Measurements from ENCODE around the gene GRID1.
"Not testable (repeated sequence)": the region's sequence is repeated elsewhere in the genome, so short reads cannot be mapped to it uniquely, and the experiment has no call there.

Gene GRID1

DNA sequence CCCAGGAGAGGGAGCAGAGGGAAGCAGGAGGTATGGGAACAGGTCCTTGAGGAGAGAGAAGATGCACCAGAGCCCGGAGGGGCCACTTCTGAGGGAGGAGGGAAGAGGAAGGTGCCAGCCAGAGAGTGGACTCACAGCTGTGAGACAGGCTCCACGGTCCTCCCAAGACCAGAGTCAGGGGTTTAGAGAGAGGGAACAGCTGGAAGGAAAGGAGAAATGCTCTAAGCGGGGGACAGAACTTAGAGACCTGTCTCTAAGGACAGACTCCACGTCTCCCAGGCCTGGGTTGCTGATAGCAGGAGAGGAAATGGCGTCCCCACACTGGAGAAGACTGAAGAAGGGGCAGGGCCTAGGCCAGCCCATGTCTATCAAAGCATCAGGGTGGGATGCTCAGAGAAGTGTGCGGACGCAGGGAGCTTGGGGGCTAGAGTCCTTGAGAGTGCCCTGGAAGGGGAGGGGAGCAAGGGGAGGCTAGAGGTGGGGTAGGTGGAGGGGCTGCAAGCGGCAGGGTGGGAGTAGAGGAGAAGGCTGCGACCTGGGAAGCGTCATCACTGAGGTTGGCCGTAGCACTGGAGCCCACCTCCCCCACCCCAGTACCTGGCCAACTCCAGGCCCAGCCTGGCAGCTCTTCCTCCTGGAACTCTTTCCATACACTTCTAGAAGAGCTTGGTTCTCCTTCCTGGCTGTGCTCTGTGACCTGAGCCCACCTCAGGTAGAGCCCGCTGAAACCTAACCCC, 25.6 kb upstream of the GRID1 start:
- DNase-seq: no peak

DNA sequence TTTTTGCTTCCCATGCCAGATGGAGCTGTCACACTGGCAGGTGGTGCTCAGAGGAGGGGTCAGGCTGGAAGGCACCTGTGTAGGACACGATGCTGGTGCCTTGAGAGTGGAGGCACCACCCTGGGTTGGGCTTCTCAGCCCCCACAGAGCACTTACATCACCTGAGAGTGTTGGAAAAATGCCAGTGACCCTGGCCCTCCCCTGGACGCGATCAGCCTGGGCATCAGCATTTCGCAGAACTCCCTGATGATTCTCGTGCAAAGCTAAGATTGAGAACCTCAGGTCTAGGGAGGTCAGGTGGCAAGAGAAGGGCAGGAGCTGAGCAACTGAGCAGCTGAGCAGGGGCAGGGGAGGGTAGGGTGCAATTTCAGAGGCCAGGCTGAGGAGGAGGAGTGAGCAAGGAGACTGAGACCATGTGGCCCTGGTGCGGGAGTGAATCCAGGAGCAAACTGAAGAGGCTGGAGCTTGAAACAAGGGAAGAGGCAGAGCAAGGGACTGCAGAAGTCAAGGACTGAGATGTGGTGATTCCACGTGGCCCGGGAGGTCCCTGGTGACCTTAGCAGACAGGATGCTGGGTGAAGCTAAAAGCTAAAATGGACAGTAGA, 24.7 kb upstream of the GRID1 start:
- DNase-seq: no peak

DNA sequence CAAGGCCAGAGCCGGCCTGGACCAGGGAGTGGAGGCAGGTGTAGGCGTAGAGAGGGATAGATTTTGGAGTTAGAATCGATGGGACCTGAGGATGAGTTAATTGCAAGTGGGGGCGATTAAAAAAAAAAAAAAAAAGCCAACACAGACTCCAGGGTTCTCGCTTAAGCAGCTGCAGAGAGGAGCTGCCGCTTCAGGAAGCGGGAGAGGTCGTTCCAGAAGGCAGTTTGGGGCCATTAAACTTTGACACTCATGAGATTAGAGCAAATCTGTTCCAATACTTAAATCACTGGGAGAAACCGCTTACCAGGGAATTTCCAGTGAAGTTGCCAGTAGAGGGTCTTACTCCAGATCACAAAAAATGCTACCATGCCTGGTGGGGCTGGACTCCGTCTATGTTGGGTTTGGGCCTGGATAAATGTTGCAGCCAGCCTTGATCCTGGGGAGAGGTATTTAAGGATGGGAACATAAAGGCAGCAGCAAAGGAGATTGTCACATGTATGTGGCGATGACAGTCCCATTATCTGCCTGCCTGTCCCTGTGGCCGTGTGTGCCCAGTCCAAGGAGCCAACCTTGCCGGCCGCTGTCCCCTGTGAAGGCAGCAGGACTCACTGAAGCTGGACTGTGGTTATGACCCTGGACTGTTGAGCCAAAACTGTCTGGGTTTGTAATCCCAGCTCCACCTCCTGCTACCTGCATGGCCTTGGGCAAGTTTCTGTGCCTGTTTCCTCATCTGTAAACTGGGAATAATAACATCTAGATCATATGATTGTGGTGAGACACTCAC, 23.9 kb upstream of the GRID1 start:
- no peak for DNase-seq

DNA sequence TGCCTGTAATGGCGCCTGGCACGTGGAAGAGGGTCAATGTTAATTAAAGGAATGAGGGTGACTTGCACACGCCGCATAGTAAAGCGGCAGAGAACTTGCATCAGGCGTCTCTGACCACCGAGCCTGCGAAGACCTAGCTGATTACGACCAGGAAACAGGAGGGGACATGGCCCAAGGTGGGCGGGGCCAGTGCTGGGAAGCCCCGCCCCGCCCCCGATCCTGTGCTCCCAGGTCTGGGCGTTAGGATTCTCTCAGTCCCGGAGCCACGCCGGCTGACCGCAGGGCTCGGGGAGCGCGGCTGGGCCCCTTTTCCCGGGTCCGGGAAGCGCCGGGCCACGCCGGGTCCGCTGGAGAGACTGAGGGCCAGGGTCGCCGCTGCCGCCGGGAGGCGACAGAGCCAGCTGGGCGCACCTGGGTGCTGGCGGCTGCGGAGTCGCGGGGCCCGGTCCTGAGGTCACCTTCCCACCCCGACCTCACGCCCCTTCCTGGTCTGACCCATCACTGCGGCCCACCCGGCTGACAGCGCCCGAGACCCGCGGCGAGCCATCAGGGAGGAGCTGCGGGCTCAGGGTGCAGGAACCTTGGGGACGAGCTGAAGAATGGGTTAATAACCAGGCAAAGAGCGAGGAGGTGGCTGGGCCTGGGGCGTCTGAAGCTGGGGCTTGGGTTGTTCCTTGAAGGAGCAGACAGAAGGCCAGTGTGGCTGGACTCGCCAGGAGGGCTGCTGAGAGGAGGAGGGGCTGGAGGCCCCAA, 23.0 kb upstream of the GRID1 start:
- no peak for DNase-seq

DNA sequence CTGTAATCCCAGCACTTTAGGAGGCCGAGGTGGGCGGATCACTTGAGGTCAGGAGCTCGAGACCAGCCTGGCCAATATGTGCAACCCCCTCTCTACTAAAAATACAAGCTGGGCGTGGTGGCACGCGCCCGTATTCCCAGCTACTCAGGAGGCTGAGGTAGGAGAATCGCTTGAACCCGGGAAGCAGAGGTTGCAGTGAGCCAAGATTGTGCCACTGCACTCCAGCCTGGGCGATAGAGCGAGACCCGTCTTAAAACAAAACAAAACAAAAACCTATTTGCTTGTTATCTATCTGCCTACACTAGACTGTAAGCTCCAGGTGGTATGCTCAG, 22.5 kb upstream of the GRID1 start:
- not testable (repeated sequence) for DNase-seq

DNA sequence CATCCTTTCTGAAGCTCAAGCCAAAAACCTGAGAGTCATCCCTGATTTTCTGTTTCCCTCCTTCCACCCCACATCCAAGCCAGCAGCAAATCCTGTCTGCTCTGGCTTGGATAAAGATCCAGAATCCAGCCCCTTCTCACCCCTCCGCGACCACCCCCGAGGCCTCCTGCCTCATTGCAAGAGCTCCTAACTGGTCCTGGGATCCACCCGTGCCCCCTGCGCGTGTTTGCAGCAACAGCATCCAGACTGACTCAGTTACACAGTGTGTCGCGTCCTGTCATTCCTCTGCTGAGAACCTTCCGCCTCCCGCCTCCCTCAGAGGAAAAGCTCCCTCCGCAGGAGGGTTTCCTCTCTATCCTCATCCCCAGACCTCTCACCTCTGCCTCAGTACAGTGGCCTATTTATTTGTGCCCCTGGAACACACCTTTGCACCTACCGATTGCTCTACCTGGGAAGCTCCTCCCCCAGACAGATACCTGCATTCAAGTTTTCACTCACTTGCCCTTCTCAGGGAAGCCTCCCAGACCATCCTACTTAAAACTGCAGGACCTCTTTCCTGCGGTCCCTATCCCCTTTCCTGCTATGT, 21.6 kb upstream of the GRID1 start:
- DNase-seq: no peak

DNA sequence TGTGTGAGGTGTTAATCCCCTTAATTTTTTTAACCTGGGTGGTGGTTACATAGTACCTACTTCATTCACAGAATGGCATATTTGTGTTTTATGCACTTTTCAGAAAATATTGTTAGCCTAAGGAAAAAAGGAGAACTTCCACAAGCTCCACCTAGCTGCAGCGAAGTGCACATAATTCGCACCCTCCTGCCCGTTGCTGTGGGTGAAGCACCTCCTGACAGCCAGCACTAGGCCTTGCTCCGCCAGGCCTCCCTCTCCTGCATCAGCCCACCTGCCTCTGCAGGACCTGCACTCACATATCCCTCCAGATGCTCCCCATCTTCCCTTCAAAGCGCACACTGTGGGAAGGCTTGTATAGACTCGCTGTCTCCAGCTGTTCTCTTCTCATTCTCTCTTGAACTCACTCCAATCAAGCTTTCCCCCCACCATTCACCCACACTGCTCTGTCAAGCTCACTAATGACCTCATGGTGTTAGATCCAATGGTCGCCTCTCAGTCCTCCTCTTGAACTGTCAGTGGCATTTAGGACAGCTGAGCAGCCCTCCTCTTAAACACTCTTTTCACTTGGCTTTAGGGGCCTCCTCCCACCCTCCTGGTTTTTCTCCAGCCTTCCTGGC, 20.7 kb upstream of the GRID1 start:
- DNase-seq: no peak

DNA sequence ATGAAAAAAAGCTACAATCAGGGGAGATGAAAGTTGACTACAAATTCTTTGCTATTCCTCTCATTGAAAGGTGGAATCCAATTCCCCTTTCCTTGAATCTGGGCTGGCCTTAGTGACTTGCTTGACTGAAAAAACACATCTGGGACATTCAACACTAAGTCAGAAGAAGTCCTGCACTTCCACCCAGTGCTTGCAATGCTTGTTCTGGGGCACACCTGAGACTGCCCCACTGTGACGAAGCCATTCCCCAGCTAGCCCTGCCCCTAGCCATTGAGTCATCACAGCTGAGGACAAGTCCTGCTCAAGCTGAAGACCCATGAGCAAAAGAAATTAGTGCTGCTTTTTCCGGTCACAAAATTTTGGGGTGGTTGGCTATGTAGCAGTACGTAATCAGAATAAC, 19.2 kb upstream of the GRID1 start:
- no peak for DNase-seq

DNA sequence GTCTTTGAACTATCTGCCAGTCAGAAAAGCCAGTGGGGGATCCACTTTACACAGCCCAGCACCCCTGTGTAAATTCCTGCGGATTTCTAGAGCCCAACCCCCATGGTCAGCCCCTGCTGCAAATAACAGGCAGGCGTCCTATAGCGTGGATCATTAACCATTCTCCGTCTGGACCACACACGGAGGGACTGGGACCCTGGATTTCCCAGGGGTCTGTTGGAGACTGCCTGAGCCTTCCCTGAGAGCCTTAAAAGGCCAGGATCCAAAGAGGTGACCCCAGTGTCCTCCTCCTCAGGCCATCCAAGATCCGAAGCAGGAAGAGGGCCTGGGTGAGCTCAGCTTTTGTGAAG, 11.2 kb upstream of the GRID1 start:
- no peak for DNase-seq

DNA sequence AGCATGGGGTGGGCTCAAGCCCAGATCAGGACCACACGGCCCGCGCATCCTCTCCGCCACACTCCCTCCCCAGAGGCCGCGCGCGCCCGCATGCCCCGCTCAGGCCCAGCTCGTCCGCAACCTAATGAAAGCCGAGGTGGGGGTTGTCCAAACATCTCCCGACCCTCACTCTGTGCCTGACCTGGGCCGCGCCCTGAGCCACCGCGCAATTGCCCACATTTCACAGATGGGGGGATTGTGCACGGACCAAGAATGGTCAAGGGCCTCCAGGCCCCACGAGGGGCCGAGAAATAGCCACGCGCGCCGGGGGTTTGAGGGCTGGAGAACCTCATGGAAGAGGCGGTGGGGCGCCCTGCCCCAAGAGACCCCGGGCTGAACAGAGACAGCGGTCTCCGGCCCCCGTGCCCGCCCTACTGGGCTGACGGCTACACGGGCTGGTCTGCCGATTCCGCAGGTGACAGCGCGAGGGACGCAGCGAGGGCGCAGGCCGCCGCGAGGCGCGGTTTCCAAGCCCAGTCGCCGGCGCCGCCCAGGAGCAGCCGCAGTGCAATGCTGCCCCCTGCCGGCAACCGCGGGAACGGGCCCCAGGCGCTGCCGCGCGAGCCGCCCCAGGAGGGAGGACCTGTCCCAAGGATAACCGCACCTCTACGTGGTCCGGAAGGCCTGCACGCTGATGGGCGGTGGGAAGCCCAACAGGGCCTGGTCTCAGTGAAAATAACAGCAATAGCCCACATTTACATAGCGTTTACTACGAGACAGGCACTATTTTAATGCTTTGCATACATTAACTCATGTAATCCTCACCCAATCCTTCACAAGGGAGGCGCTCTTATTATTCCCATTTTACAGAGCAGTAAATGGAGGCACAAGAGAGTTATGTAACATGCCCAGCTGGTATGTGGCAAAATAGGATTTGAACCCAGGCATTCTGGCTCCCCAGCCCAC, 10.5 kb upstream of the GRID1 start:
- peak; percentile 62 to 83 (median 76) for DNase-seq

DNA sequence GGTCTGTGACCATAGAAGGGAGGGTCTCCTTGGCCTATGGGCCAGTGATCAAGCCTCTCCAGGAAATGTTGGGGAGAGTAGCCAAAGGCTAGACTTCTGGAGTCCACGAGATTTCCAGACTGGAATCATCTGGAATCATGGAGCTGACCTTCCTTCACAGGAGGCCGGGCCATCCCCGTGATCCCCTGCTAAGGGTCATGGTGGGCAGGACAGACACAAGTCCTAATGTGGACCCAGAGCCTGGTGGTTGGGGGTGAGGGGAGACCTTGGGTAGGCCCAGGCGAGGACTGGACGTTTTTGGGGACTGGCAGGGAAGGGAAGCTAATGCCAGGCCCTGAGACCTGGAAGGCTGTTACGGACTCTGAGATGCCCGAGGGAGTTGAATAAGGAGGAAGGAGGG, 9.8 kb upstream of the GRID1 start:
- DNase-seq: no peak

DNA sequence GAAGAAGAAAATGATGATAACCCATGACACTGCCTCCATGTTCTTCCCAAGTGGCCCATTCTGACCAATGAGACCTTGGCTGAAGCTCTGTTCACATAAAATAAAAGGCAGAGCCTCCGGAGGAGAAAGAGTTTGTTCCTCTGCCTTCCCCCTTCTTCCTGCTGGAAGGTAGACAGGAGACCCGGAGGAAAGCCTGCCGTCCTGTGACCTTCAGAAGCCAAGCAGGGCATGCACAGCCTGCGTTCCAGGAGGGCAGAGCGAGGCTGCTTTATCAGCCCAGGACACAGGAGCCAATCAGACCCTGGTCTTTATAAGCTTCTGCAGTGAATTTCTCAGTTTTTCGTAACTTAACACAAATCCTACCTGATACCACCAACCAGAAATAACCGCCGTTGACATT, 8.6 kb upstream of the GRID1 start:
- no peak for DNase-seq

DNA sequence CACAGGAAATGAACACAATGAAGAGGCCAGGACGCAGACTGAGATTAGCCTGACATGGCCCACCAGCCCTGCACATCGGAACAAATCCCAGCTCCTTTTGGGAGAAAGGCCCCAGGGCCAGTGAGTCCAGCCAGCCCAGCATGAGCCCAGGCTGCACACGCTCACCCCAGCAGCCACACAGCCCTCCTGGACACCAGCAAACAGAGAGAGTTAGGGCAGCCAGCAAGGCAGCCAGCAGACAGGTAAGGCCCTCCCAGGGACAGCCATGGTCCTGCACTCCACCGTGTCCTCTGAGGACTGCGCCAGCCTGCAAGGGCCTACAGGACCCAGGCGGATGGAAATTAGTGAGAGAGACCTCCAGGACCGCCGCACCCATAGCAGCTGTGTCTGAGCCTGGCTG, 8.1 kb upstream of the GRID1 start:
- no peak for DNase-seq

DNA sequence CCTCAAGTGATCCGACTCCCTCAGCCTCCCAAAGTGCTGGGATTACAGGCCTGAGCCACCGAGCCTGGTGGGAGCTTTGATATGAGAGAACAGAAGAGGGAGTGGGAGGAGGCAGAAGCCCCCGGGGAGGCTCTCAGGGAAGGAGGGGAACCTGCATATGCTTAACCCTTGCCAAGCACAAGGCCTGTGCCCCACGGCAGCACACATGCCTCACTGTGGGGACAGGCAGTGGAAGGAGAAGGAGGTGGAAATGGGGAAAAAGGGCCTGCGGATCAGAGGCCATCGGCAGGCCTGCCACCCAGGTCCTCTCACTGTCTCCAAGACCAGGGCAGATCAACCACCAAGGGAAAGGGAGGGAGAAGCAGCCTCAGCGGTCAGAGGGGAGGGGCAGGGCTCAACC, 7.2 kb upstream of the GRID1 start:
- DNase-seq: no peak

DNA sequence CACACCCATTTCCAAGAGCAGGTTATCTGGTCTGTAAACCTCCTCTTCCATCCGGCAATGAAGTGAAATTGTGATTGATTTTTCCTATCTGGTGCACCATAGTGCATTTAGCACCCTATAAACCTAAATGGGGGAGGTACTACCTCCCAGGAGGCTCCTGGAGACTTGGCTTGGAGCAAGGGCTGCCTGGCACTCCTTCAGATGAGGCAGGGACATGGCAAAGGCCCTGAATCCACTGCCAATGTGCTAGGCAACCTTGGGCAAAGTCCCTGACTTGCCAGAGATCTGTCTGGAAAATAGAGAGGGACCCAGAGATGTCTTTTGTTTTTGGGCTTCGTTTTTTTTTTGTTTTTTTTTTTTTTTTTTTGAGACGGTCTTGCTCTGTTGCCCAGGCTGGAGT, 6.7 kb upstream of the GRID1 start:
- DNase-seq: no peak

DNA sequence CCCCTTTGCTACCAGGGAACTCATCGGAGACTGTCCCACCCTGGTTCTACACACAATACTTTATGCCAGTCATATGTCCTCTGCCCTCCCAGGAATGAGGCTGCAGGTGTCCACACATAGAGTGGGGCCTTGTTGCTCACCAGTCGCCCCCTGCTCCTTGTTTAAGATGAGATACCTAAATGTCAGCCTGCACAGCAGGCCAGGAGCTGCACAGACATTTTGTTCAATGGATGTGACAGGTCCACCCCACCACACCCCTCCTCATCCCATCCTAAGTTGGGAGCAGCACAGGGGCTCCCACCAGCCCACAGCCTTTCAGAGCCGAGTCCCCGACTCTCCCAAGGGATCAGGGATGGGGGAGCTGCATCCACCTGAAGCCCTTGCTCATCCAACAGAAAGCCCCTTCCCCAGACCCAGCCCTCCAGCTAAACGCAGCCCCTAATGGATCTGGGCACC, 6.2 kb upstream of the GRID1 start:
- no peak for DNase-seq

DNA sequence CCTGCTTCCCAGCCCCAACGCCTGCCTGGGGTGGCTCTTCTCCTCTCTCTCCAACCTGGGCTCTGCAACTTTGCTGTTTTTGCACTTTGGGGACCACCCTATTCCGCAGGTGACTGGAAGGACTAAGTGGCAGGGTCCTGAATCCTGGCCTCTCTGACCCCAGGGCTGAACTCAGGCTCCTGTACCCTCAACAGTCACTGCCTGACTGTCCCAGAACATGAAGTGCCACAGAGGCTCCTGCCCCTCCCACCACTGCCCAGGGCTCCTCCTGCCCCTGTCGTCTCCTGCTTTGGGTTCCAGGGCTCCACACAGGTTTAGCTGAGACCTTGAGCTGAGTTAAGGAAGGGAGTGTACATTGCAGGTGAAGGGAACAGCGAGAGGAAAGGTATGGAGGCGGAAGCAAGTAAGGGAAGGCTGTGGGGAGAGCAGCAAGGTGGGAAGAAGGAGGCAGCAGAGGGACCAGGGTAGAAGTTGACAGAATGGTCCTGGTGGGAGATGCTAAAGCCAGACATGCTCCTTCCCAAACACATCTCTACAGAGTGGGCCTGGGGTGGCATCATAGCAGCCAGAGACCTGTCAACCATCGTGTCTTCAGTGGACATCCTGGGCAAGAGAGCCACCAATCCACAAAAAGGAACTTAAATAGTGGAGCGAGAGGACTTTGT, 5.7 kb upstream of the GRID1 start:
- DNase-seq: no peak

DNA sequence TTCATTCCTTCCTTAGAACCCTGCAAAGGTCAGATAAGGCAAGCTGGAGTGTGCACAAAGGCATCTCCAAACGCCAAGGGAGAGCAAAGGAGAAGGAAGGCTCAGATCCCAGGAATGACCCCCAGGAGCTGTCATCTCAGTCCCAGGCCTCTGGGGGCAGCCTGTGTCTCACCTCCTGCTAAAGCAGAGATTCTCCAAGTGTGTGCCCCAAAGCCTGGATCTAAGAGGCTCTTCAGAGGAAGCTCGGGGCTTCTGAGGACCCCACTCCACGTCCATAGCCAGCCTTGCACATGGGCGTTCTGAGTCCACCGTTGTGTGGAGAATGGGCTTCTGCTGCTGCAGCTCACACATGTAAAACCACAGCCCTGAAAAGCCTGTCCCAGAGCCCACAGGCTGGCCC, 5.1 kb upstream of the GRID1 start:
- DNase-seq: no peak

DNA sequence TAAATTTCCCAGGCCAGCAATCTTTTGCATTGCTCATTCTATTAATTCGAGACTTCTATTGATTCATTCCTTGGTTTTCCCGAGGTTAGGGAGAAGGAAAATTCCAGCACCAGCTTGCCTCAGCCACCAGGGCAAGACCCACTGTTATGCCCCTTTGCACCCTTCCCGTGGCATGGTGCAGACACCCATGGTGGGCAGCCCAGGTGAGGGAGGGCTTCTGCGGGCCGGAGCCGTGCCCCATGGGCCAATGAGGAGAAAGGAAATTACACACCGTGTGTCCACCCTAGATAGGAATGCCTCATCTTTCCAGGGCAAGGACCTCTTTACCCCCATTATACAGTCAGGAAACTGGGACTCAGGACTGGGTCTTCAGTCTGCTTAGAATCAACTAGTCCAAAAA, 4.5 kb upstream of the GRID1 start:
- DNase-seq: no peak

DNA sequence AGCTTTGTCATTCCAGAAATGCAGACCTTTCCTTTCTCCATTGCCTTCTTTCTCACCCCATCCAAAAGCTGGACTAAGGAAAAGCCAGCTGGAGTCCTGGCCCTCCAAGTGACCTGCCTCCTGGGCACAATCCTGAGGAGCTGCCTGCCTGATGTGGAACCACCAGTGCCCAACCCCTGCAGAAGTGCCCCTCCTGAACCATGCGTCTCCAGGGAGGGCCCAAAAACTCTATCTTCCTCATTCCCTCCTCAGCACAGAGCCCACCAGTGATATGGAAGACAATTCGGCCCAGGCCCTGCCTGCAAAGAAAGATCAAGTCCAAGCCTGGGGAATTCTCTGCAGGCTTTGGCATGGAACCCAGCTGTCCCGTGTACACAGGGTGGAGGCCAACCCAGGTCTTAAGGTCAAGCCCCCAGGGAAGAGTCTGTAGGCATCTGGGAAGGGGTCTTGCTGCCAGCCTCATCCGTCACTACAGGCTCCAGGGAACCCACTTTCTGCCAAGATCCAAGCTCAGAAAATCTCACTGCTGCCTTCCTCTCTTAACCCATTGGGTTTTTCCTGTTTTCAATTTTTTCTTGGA, 3.5 kb upstream of the GRID1 start:
- no peak for DNase-seq

DNA sequence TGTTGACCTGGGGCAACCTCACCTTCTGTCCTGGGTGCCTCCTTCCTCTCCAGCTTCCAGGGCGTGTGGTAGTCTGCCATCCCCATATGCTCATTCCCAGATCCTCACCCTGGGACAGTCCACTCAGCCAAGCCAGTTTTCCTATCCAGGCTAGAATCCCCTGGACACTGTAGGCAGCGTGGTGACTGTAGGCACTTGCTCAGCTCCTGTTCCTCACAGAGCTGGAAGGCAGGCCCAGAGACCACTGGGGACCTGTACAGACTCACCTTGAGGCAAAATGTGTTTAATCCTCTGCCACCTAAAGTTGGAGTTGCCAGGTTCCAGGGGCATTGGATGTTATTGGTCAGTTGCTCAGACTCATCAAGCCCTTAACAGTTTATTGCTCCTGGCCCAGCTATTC, 2.4 kb upstream of the GRID1 start:
- no peak for DNase-seq
